ENCODE measurements around the gene SEC22A. TPM values are rescaled to one million over a fixed set of nuclear protein-coding genes. Genes with fewer than 3 reads are reported as not detected.

The SEC22A gene
- total and polyA plus RNA-seq, 2 of the 8 experiments (the other 6 are each of a cell fraction or from before 2014, with no cell fraction given), result 10.6 to 17.1 TPM

DNA sequence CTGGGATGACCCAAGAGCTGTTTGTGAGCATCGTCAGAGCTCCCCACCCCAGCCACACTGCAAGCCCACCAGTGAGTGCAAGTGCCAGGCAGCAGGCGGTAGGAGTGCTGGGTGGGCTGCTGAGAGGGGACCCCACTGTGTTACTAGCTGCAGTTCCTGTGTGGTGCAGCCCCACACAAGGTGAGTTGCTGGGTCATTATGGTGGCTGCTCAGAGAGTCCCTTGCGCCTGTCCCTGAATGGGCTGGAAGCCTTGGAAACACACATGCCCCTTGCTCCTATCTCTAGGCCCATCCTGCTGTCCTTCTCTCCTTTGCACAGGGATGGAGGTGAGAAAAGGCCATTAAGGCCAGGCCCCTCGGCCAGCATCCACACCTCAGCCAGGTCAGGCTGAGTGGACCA is 83.7 kb downstream of the SEC22A start:
- no peak for FAIRE-seq
- no peak for TF ChIP-seq EGR1 (IDR thresholded peaks at IDR 0.05; ENCODE audit: borderline replicate concordance, low read depth, low read length)
- no peak for TF ChIP-seq SIRT6 (IDR thresholded peaks at IDR 0.05; ENCODE audit: low read length)
- TF ChIP-seq GTF2F1 (IDR thresholded peaks at IDR 0.05; ENCODE audit: borderline replicate concordance, low read depth, low read length), result no peak
- TF ChIP-seq TCF12 (IDR thresholded peaks at IDR 0.05; ENCODE audit: low read depth, low read length), result no peak
- no peak for TF ChIP-seq KDM5A (IDR thresholded peaks at IDR 0.05; ENCODE audit: low read length)

More for the DNA sequence above, 83.7 kb downstream of the SEC22A start:
- H3K9ac ChIP-seq (replicated peaks in 1 of 4; ENCODE audit: extremely low read depth in 1 of 4, low read depth in 3 of 4, low read length in 3 of 4), result no peak overlapping the region
- H3K4me3 ChIP-seq (ENCODE audit: extremely low read depth in 1 of 4, insufficient read depth in 2 of 4, low read depth in 3 of 4, low read length in 4 of 4), result no peak overlapping the region
- H3K36me3 ChIP-seq (ENCODE audit: control insufficient read depth in 2 of 4, insufficient read depth in 4 of 4, low read length in 3 of 4), result peaks cover 7 to 34% (median 22%) of the 10 kb centered on the region in 4 experiments
- no peak overlapping the region for H2BK120ac ChIP-seq (replicated peaks; ENCODE audit: low read depth, low read length)
- no peak overlapping the region; the same call in 1 of the 2 replicates for H2BK5ac ChIP-seq (ENCODE audit: low read depth, low read length)
- no peak overlapping the region for H3K23ac ChIP-seq (ENCODE audit: insufficient read length)
- H3K14ac ChIP-seq (ENCODE audit: insufficient read length), result no peak overlapping the region
- H3K9me3 ChIP-seq (ENCODE audit: insufficient read depth in 2 of 2, low read depth in 1 of 2, low read length in 1 of 2), result no peaks in the 10 kb centered on the region
- no peak overlapping the region for H2AFZ ChIP-seq (ENCODE audit: low read length)
- no peak overlapping the region for H3K4ac ChIP-seq (replicated peaks; ENCODE audit: insufficient read length, low read depth, low read length)
- no peak overlapping the region for H2AK5ac ChIP-seq (ENCODE audit: low read depth, low read length)
- H3K18ac ChIP-seq (ENCODE audit: extremely low read depth, low read length), result no peak overlapping the region
- no peak overlapping the region for H2BK12ac ChIP-seq (ENCODE audit: low read depth, low read length)
- no peak overlapping the region for H3K27ac ChIP-seq (ENCODE audit: low read depth, low read length)
- H4K5ac ChIP-seq (ENCODE audit: insufficient read length, low read depth, low read length), result no peak overlapping the region
- ChIA-PET POLR2A (ENCODE audit: partially characterized antibody) (interaction anchor here (0.9 kb wide), 1 partner anchor 13 kb away, joined by 4 read pairs; no protein-coding TSS in a partner anchor), CTCF (ENCODE audit: partially characterized antibody) (interaction anchor here (0.6 to 5.0 kb wide), 28 partner anchors 8 to 222 kb away, joined by 3 to 90 read pairs (median 3); no protein-coding TSS in a partner anchor)
- H2BK20ac ChIP-seq (ENCODE audit: low read length), result no peak overlapping the region
- 81% methylated on average over 4 of the region's 4 CpGs; no CpG with 5 or more reads in 1 of the 2 experiments for WGBS, 2 experiments (ENCODE audit: extremely low coverage in 1 of 2, insufficient coverage in 1 of 2, insufficient read length in 1 of 2, insufficient replicate concordance in 2 of 2, low coverage in 1 of 2, low lambda C conversion rate in 2 of 2, missing lambda C conversion rate in 1 of 2)
- no peak overlapping the region for H2BK15ac ChIP-seq (ENCODE audit: low read length)
- H3K4me2 ChIP-seq (ENCODE audit: insufficient read depth in 1 of 2, low read depth in 2 of 2, low read length in 2 of 2), result no peak overlapping the region
- H3K27me3 ChIP-seq (replicated peaks in 1 of 4; ENCODE audit: control insufficient read depth in 3 of 4, extremely low read depth in 1 of 4, insufficient read depth in 3 of 4, low read length in 3 of 4), result no peaks in the 10 kb centered on the region
- H3K23me2 ChIP-seq (ENCODE audit: low read depth, low read length), result no peaks in the 10 kb centered on the region
- no peak overlapping the region for H4K91ac ChIP-seq (replicated peaks; ENCODE audit: insufficient read length, low read length)
- no peaks in the 10 kb centered on the region for H3K79me1 ChIP-seq (ENCODE audit: low read depth, low read length)
- no peaks in the 10 kb centered on the region; a peak in 1 of 7 replicates for H3K4me1 ChIP-seq (replicated peaks in 1 of 4; ENCODE audit: control insufficient read depth in 3 of 4, insufficient read depth in 4 of 4, low read length in 3 of 4)
- H4K20me1 ChIP-seq (replicated peaks in 1 of 2; ENCODE audit: control insufficient read depth in 1 of 2, insufficient read depth in 2 of 2, low read length in 2 of 2), result peaks cover 6 to 24% of the 10 kb centered on the region in 2 experiments
- no peak for DNase-seq (ENCODE audit: low read depth in 1 of 2, low spot score in 2 of 2)
- no peak overlapping the region for H3K56ac ChIP-seq (replicated peaks; ENCODE audit: insufficient read length, low read depth, low read length)
- no peak overlapping the region; the same call in 1 of the 2 replicates for H4K8ac ChIP-seq (ENCODE audit: extremely low read depth, insufficient read depth, low read length)
- H3K79me2 ChIP-seq (ENCODE audit: control insufficient read depth in 1 of 2, insufficient read depth in 2 of 2, low read length in 2 of 2), result no peaks in the 10 kb centered on the region
